GM18870 (cell line): ENCODE results near the gene CUL2.

ENCODE experiments used
- ATAC-seq: cut with Tn5 transposase; IDR thresholded peaks from one replicate; pipeline ENCODE4 v1.9.1; 2021; ENCODE audit warnings: moderate library complexity; ENCODE audit not compliant: unreplicated experiment

Gene CUL2

DNA sequence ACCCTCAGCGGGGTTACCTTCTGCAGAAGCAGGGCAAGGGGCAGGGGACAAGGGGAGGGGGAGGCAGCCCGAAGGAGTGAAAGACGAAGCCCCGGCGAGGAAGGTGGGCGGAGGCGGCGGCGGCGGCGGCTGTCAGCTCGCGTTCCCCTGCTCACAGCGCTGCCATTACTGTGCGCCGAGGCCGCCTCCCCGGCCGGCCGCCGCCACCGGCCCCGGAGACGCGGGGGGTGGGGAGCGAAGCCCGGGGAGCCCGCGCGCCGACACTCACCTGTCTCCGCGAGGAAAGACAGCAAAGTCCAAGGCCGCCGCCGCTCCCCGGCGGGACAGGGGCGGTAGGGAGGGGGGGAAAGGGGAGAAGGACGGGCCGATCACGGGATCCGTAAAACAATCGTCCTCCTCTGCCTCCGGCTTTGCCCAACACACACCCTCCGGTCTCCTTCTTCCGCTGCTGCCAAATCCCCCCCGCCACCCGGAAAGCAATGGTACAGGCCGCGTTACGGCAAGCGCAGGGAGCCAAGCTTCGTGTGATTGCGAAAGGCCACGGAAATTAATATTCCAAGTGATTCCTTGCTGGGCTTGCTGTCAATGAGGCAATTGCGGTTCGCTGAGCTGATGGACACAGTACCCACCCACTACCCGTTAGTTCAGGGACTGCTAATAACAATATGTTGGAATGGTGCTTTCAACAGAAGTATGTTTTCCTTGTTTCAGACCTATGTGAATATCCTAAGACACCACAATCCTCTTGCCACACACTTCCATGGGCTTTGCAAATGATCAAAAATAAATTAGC, at the start of gene CUL2:
CUL2 (minus strand) TSS at position 180 of the 793 bp plus-strand sequence. CDS start 19,024 bp downstream, outside the sequence.
- peak; percentile 73 for ATAC-seq

DNA sequence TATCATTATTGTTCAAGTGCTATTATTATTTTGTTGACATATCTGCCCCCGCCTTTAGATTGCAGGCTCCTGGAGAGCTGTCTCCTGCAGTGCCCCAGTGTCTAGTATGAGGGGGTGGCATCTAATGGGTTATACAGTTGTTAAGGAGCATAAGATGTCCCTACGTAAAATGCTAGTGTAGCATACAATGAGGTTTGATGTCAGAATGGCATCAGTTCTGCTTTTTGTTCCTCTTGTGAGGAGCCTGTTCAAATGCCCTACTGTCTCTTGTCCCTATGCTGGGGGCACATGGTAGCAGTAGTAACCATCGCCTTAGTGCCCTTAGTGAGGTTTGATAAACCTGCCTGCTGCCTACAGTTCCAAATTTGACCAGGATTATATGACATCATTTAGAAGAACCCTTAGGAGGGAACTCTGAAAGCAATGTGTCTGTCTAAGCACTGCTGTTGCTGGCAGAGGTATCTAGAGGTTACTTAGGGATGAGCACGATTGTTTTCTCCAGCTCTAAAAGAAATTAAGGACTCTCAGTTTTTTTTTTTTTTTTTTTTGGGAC, 46.2 kb upstream of the CUL2 start:
- no peak for ATAC-seq

DNA sequence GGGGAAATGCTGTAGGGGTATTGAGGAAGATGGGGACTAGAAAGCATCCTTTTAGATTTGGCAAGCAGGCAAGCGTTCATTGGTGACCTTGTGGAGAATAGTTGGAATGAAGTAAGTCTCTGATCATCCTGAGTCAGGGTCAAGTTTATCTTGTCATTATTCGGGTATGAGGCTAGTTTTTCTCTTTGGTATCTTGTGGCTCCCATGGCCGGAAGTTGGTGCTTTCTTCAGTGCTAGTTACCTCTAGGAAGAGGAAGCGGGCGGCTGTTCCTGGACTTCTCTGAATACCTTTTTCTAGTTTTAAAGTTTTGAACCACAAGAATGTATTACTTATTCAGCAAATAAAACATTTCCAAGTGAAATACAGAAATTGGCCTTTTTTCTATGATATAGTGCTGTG, 45.7 kb upstream of the CUL2 start:
- ATAC-seq, result no peak

DNA sequence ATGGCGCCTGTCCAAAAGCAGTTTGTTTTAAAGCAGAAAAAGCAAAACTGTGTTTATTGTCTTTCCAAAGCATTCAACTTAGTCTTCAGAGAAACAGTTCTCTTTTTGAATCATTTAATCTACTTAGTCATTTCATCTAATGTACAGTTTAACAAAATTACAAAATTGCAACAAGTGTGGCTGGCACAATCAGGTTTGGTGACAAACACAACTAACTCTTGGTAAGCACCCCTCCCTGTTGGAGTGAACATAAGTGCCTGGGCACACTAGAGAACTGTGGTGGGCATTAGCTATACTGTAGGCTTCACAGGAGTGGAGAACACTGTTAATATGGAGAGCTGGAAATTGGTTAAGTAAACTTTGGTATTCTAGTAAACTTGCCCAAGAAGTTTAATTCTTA, 43.4 kb upstream of the CUL2 start:
- ATAC-seq, result no peak

DNA sequence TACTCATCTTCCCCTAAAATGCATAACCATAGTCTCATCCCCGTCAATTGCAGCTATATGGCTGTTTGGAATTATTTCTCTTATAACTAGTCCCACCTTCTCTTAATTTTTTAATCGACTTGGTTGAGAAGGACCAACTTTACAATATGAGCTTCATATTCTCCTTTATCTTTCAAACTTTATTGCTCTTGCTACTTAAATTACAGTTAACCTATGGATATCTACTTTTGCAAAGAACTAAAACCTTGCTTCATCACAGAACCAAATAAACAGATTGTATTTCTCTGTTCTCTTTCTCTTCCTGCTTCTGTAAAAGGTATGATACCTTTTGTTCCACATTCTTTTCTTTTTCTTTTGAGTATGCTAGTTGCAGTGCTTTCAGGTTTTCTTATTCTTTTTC, 42.6 kb upstream of the CUL2 start:
- no peak for ATAC-seq

DNA sequence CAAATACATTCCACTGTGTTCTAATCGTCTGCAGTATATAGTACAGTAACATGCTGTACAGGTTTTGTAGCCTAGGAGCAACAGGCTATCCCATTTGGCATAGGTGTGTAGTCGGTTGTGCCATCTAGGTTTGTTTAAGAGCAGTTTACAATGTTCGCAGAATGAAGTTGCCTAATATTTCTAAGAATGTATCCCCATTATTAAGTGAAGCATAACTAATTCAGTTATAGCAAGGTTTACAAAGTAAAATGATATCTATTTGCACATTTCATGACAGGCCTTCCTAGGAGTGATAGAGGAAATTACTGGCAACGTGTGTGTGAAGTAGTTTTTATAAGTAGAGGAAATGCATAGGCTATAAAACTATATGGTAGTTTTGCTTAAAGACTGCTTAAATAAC, 40.5 kb upstream of the CUL2 start:
- ATAC-seq, result no peak

DNA sequence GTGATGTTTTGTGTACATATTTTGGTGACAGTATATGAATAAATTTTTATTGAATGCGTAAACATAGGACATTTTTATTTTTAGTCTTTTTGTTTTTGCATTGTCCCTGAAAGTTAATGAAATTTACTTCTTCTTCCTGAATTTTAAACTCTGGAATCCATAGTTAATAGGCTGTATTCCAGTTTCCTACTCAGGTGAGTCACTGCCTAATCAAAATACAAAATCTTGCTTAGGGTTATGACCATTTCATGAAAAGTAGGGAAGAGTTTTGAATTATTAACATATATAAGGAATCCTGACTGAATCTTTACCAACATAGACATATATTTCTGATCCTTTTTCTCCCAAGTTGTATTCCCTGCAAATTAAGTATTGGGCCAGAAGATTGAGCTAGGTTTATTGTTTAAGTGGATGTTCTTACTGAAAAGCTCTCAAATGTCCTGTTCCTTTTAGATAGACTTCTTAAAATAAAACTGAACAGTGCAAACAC, 39.1 kb upstream of the CUL2 start:
- ATAC-seq, result no peak

DNA sequence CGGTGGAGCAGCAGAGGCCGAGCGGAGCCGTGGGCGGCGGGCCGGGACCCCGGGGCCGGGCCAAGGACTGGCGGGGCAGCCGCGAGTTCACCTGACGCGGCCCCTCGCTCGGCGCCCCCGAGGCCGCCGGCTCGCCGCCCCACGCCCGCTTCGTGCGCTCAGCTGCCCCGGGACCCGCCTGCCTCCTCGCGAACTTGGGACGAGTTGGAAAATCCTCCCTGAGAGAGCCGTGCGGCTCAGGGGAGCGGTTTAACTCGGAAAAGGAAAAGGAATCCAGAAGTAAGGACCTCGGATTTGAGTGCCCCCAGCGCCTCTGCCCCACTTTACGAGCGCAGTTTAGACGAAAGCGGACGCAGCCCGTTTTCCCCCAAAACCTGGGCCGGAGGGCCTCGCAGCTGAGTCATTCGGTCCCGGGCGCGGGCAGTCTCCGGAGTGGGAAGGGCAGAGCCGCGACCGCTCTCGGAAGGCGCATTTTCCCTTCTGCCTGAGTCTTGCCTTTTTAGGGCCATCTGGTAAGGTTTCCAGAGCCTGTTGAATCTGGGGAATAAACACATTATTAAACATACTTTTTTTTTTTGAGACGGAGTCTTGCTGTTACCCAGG, 37.2 kb upstream of the CUL2 start:
- ATAC-seq, result no peak

DNA sequence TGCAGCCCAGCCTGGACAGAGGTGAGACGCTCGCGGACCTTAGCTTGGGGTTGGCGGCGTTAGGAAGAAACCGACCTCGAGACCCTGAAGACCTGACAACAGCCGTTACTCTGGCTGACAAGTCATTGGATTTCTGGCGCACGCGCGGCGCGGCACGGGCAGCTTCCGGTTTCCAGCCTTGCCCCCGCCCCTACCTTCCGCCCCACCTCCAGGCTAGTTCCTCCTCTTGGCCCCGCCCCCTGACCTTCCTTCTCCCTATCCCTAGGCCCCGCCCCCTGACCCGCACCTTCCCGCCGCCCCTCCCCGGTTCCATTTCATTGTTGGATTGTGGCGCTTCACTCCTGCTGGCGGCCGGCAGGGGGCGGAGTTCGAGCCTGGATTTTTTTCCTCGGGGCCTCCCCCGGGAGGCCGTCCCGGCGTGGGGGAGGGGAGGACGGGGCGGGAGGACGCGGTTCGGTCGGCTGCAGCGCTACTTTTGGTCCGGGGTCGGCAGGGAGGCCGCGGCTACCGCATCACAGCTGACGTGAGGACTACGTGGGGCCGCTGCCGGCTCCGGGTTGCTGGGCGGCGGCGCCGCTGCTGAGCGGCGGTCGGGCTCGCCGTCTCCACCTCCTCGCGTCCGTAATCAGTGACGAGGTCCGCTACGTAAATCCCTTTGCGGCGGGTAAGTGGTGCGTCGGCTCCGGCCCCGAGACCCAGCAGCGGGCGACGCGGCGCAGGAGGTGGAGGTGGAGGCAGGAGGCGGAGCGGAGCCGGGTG, 36.6 kb upstream of the CUL2 start, which contains the start of gene CREM:
CREM (plus strand) TSS at position 317 of the 759 bp plus-strand sequence. CDS start 10,990 bp downstream, outside the sequence.
- peak; percentile 63 for ATAC-seq

DNA sequence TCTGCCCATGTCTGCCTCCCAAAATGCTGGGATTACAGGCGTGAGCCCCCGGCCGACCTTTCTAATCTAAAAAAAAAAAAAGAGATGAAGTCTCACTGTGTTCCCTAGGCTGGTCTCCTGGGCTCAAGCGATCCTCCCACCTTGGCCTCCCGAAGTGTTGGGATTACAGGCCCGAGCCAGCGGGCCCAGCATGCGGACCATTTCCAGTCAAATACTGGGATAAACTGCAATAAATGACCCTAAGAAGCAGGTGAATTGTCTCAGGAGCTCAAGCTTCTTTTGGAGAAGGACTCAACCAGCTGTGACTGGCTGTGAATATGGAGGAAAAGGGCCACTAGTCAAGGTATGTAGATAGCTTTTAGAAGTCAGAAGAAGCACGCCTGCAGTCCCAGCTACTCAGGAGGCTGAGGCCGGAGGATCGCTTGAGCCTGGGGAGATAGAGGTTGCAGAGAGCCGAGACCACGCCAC, 36.0 kb upstream of the CUL2 start:
- ATAC-seq, result no peak

DNA sequence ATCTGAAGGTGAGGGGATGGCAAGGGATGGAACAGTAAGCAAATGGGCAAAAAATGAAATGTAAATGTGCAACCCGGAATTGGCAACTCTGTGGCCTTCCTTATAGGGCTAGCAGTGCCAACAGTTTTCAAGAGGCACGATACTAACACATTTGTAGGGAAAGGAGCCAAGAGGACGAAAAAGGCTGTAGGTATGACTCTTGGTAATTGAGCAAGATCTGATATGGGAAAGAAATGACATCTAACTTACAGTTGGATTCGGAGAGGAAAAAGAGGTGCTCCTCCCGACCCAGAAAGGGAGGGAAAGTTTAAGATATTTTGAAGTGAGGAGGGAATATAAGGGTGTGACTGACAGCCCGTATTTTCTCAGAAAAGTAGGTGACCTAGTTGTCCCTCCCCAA, 34.4 kb upstream of the CUL2 start:
- ATAC-seq, result no peak

DNA sequence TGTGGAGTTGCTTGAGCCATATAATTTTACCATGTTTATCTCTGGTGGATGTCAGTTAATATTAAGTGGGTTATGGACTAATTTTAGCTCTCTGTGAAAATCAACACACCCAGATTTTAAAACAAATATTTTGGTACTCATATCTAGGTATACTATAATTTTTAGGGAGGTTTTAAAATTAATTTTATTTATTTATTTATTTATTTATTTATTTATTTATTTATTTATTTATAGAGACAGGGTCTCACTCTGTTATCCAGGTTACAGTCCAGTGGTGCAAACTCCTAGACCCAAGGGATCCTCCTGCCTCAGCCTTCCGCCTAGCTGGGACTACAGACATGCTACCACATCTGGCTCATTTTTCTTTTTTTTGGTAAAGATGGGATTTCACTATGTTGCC, 29.2 kb upstream of the CUL2 start:
- ATAC-seq, result no peak

DNA sequence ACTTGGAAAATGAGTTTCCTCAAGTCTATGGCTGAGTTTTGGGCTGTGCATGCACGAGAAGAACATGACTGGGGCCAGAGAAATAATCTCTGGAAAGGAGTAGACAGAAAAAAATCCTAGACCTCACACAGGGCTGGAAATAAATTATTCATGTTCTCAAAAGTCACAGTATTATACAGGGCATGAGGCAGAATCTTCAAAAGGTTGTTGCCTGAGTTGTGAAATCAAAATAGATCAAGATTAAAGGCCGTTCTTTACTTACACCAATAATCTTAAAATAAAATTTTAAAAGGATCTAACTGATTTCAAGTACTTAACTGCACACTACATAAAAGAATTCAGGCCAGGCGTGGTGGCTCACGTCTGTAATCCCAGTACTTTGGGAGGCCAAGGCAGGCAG, 22.4 kb upstream of the CUL2 start:
- ATAC-seq, result no peak

DNA sequence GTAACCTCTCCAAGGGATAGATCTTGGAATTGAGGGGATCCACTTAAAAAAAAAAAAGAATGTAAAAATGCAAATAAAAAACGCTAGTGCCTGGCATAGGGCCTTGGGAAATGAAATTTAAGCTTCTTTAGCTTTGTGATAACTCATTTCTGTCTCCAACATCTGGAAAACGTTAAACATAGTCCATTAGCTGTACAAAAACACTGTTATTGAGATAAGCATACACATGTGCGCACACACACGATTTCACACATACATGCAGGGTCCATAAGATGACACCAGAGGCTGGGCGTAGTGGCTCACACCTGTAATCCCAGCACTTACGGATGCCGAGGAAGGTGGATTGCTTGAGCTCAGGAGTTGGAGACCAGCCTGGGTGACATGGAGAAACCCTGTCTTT, 13.7 kb upstream of the CUL2 start:
- no peak for ATAC-seq

DNA sequence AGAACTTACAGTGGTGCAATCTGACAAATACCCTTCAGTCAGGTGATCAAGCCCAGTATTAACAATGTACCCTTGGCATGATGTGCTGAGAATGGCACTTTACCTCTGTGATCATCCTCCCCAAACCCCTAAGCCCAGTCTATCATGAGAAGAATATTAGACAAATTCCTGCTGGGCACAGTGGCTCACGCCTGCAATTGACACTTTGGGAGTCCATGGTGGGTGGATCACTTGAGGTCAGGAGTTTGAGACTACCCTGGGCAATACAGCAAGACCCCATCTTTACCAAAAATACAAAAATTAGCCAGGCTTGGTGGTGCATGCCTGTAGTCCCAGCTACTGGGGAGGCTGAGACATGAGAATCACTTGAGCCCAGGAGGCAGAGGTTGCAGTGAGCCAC, 7.4 kb upstream of the CUL2 start:
- ATAC-seq, result no peak

DNA sequence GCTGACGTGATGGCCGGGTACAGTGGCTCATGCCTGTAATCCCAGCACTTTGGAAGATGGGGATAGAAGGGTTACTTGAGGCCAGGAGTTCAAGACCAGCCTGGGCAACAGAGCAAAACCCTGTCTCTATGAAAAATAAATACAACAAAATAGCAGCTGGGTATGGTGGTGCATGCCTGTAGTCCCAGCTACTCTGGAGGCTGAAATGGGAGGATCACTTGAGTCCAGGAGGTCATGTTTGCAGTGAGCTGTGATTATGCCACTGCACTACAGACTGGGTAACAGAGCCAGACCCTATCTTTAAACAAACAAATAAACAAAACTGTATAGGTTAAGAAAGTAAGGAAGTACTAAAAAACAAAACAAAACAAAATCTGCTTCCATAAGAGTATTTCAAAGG, 6.2 kb upstream of the CUL2 start:
- no peak for ATAC-seq

DNA sequence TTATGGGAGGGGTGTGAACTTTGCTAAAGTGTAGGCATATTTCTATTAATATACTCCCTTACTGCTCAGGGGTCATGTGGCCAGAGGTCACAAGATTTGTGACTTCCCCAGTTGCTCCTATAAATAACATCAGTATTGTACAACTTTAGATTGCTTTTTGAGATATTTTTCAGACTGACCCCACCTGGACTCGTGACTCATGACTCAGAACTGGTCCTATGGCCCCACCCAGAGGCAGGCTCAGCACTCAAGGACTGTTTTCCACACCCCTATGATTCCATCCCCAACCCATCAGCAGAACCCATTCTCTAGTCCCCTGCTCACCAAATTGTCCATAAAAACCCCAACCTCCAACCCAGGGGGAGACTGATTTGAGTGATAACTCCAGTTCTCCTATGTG, 2.7 kb upstream of the CUL2 start:
- ATAC-seq, result no peak

DNA sequence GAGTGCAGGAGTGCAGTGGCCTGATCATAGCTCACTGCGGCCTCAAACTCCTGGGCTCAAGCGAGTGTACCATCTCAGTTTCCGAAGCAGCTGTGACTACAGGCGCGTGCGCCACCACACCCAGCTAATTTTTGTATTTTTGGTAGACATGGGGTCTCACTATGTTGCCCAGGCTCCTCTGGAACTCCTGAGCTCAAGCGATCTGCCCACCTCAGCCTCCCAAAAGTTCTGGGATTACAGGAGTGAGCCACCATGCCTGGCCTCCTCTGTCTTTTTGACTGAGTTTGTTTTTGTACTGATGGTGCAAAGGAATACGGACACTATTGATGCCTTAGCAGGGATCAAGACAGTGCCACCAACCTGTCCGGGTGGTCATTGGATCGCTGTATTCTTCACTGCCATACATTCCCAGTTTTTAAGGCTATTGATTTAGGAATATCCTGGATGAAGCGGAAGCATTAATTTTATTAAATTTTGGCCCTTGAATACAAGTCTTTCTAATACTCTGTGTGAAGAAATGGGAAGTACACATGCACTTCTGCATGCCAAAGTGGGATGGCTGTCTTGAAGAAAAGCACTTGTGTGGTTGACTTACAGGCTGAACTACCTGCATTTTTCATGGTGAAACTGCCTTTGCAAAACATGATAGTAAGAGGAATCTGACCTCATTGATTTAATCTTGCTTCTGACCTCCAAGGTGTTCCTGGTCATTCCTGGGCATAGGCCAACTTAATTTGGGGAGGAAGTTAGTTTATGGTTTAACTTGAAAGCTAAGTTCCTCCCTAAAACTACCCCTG, 2.1 kb upstream of the CUL2 start:
- ATAC-seq, result no peak

DNA sequence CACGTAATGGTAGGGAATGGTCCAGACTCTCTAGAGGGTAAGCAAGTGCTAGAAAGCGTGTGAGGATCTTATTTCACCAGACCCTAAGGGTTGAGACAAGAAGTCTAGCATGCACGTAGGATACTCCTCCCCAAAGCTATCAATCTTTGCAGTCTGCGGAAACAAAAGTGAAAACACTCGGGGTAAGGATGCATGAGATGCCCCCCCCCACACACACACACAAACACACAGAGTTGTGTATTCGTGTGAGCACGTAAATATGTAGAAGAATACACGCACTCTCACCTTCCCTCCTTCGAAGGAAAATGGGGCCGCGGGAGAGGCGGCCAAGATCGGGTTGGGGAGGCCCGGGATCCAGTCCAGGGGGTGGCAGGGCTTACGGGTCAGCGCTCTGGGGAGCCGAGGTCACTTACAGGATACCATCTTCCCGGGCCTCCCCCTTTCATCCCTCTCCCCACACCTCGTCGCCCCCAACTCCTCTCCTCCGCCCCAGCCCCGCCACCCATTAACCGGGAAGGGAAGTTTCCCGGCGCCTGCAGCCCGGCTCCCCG, 455 bp downstream of the CUL2 start:
- no peak for ATAC-seq

DNA sequence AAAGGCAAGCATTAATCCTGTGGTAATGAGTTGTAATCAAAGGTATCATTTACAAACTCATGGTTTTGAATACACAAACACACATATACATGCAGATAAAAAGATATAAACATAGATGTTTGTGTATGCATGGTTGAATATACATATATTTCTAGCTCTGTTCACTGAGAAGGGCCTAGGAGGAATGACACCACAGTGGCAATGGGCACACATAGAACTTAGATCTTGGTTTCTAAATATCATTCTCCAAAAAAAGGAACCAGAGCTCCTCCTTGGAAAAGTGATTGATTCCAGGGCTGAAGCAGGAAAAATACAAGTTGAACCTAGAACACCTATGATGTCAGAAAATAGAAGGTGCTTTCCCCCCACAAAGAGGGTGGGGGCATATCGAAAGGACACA, 6.9 kb downstream of the CUL2 start:
- no peak for ATAC-seq
